ENCODE data around the gene CCDC152.

Gene CCDC152

DNA sequence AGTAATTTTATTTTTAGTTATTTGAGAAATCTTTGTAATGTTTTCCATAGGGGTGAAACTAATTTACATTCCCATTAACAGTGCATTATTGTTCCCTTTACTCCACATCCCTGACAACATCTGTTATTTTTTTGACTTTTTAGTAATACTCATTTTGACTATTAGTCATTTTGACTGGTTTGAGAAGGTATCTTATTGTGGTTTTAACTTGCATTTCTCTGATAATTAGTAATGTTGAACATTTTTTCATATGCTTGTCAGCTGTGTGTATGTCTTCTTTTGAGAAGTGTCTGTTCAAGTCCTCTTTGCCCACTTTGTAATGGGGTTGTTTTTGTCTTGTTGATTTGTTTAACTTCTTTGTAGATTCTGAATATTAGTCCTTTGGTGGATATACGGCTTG is 27.5 kb downstream of the CCDC152 start:
- DNase-seq = no peak

- DNase-seq = no peak
These were observed 29.1 kb downstream of the CCDC152 start for GRCh38 chr5:42785756-42786155.

GRCh38 chr5:42787073-42787472 is 30.5 kb downstream of the CCDC152 start:
- DNase-seq = no peak

- DNase-seq = no peak
These were observed 31.2 kb downstream of the CCDC152 start for GRCh38 chr5:42787845-42788244.

GRCh38 chr5:42791151-42791550 is 34.5 kb downstream of the CCDC152 start:
- DNase-seq = no peak

- DNase-seq = no peak
These were observed 41.9 kb downstream of the CCDC152 start for GRCh38 chr5:42798284-42799240.

GRCh38 chr5:42799241-42799608 is 42.6 kb downstream of the CCDC152 start:
- no peak for DNase-seq

- no peak for DNase-seq
These were observed 43.1 kb downstream of the CCDC152 start for GRCh38 chr5:42799668-42800114.

GRCh38 chr5:42800748-42801330 is 44.2 kb downstream of the CCDC152 start:
- no peak for DNase-seq

DNA sequence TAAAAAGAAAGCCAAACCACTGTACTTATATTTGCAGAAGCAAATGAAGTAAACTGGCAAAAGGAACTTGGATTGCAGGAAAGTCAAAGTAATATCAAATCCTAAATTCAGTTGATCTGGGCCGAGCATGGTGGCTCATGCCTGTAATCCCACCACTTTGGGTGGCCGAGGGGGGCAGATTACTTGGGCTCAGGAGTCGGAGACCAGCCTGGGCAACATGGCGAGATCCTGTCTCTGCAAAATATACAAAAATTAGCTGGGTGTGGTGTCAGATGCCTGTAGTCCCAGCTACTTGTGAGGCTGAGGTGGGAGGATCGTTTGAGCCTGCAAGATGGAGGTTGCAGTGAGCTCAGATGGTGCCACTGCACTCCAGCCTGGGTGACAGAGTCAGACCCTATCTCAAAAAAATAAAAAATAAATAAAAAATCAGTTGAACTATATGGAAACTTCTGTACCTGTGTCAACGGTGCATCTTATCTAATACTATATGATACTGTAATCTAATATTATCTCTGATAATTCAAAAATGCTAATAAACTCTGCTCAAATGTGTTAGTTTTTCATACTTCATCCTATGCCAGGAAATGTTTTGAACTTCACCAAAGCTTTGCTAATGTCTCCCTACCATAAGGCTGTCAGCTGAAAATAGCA is 45.0 kb downstream of the CCDC152 start:
- no peak for DNase-seq

GRCh38 chr5:42804717-42805339 is 48.2 kb downstream of the CCDC152 start:
- no peak for DNase-seq

- no peak for DNase-seq
These were observed 49.5 kb downstream of the CCDC152 start for GRCh38 chr5:42806004-42806700.

GRCh38 chr5:42806701-42807262 is 50.2 kb downstream of the CCDC152 start:
- DNase-seq = no peak

- DNase-seq = no peak
These were observed 51.3 kb downstream of the CCDC152 start for GRCh38 chr5:42807722-42808447.

DNA sequence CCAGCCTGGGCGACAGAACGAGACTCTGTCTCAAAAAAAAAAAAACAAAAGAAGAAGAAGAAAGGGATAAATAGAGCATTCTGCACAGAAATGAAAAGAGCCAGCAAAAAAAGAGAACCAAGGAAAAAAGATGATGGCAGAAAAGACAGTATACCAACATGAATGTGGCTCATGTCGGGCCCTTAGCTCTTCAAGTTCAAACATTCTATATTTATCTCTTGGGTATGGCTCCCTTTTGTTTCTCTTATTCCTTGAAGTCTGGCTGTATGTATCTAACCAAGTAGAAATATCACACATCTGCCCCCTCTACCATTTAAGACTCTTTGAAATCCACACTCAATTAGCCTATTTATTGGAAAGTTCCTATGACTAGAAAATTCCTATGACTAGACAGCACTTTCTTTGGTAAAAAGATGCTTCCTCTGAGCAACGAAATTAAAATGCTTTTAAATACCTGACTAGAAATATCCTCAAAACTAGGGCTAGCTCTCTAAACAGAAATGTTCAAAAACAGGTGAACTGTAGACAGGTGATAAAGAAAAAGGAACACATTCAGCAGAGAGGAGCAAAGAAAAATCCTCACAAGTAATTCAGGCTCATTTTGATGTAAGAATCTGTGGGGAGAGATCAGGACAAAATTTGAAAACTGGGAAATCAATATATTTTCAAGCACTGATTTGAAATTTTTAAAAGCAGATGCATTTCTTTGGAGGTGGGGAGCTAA is 52.4 kb downstream of the CCDC152 start:
- DNase-seq = no peak

DNA sequence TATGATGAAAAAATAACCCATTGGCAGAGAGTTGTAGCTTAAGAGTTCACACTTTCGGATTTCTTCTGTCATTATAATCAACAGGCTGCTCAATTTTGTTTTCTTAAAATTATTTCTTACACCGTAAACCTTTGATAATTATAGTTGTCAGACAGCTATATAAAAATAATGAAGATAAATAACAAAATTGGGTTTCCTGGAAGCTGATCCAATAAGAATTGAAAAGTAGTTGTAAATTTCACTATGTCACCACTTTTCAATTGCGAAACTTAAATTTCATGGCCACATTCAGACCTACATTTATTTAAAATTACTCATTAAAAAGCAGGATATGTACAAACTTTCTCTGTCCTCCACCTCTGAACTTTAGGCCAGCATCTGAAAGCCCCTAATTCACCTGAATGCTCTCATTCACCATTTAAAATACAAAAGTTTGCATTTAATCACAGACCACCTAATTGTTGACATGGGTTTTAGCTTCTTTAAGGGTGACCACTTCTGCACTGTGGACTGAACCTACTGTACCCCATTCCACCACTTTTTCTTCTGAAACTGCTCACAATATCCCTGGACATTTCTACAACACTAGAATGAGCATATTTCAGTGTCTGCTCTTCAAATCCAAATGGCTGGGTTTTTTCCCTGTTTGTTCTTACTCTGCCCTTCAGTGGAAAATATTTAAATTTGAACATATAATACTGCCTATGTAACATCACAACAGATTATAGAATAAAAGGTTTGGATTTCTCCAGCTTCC is 54.4 kb downstream of the CCDC152 start:
- DNase-seq = no peak

DNA sequence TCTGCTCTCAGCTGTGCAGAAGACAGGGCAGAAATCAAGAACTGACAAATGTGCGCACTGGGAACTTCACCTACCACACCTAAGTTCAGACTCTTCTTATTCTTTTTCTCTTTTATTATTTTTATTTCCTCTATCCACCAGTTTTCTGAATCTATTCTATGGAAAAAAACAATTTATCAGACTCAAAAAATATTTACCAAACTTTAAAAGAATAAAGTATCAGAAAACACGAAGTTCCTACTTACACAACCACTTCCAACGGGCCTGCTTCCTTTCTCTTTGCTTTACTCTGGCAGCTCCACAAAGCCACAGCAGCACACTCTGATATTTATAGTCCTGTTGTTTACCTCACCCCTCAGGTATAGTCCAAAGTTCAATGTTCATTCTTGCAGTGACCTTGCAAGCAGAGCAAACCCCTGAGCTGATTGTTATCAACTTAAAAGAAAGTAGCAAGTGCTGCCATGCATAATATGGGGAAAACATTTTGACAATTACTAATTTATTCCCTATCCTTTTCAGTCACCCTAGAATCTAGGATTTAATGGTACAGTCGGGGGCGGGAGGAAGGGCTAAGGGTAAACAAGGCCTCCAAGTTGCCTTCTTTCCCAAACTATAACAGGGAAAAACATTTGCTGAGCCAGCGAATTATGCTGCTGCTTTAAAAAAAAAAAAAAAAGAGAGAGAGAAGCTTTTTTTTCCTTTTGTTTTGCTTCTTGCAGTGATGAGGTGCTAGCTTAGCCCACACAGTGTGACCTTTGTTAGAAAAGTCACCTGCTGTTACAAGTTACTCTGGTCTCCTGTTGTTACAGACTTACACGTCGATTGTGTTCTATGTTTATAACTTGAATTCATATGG is 55.2 kb downstream of the CCDC152 start, which contains the start of gene SELENOP:
TSS of gene SELENOP (minus strand) at position 302 of the 856 bp plus-strand sequence. CDS start 3,539 bp downstream, outside the sequence.
- DNase-seq = no peak

GRCh38 chr5:42812620-42813019 is 56.0 kb downstream of the CCDC152 start:
- DNase-seq = no peak

GRCh38 chr5:42813533-42813932 is 56.9 kb downstream of the CCDC152 start:
- DNase-seq = no peak
